Neural cell (in vitro differentiated cells): ENCODE results near the gene WNK2. TPM values are rescaled to one million over a fixed set of nuclear protein-coding genes. Genes with fewer than 3 reads are reported as not detected.

Experiments
- H2AFZ ChIP-seq: fragments of 200-600, 300-800 bp; sonication (generic), shearing (Covaris generic); 2 replicates; pipeline ENCODE4 v1.6.0; 2014; ENCODE audit warnings: low read depth, mild to moderate bottlenecking, antibody characterized with exemption, low read length, moderate library complexity
- H3F3A ChIP-seq: fragments of 200-600 bp; shearing (Covaris generic); 2 replicates; pipeline ENCODE4 v1.6.1; 2016; ENCODE audit warnings: mild to moderate bottlenecking, moderate library complexity, mixed read lengths, antibody characterized with exemption, low read length; ENCODE audit not compliant: insufficient read depth, poor library complexity, severe bottlenecking
- H3K27ac ChIP-seq: fragments of 200-600, 300-800 bp; sonication (generic), shearing (Covaris generic); 2 replicates; pipeline ENCODE4 v1.5.1; 2014; ENCODE audit warnings: mild to moderate bottlenecking, low read length, moderate library complexity
- H3K27me3 ChIP-seq: fragments of 300-800, 200-600 bp; sonication (generic), shearing (Covaris generic); 2 replicates; pipeline ENCODE4 v1.6.0; 2014; ENCODE audit warnings: mild to moderate bottlenecking, low read depth, low read length, moderate library complexity; ENCODE audit not compliant: insufficient read depth
- H3K36me3 ChIP-seq: fragments of 300-800, 200-600 bp; sonication (generic), shearing (Covaris generic); 2 replicates; pipeline ENCODE4 v1.5.1; 2014; ENCODE audit warnings: mild to moderate bottlenecking, antibody characterized with exemption, low read length, moderate library complexity; ENCODE audit not compliant: insufficient read depth
- H3K4me2 ChIP-seq: fragments of 300-800, 200-600 bp; sonication (generic), shearing (Covaris generic); 2 replicates; pipeline ENCODE4 v1.6.0; 2014; ENCODE audit warnings: mild to moderate bottlenecking, low read length
- H3K4me3 ChIP-seq: fragments of 300-800, 200-600 bp; sonication (generic), shearing (Covaris generic); 2 replicates; pipeline ENCODE4 v1.5.1; 2014; ENCODE audit warnings: mild to moderate bottlenecking, low read length, moderate library complexity
- H3K79me2 ChIP-seq: fragments of 200-600 bp; shearing (Covaris generic); replicated peaks from 2 replicates; pipeline ENCODE4 v1.6.0; 2014; ENCODE audit warnings: mild to moderate bottlenecking, low read length, moderate library complexity; ENCODE audit not compliant: insufficient read depth
- H3K9ac ChIP-seq: fragments of 300-800, 200-600 bp; sonication (generic), shearing (Covaris generic); 2 replicates; pipeline ENCODE4 v1.6.1; 2016; ENCODE audit warnings: mild to moderate bottlenecking, low read length, mixed read lengths
- H3K9me2 ChIP-seq: fragments of 200-600 bp; shearing (Covaris generic); 2 replicates; pipeline ENCODE4 v1.6.1; 2016; ENCODE audit warnings: mild to moderate bottlenecking, low read length, mixed read lengths; ENCODE audit not compliant: insufficient read depth
- H3K9me3 ChIP-seq: fragments of 200-600, 300-800 bp; sonication (generic), shearing (Covaris generic); 2 replicates; pipeline ENCODE4 v1.6.1; 2016; ENCODE audit warnings: mild to moderate bottlenecking, mixed run types, low read length, moderate library complexity, mixed read lengths
- H4K20me1 ChIP-seq: fragments of 200-600 bp; shearing (Covaris generic); 2 replicates; pipeline ENCODE4 v1.6.1; 2016; ENCODE audit warnings: mild to moderate bottlenecking, mixed run types; ENCODE audit not compliant: insufficient read depth
- CTCF ChIP-seq: fragments of 450-650 bp; IDR thresholded peaks from 2 replicates; pipeline ENCODE4 v1.5.1; 2014; ENCODE audit warnings: antibody characterized with exemption, mild to moderate bottlenecking, moderate library complexity; ENCODE audit not compliant: poor library complexity, severe bottlenecking
- EP300 ChIP-seq: fragments of 450-650 bp; conservative IDR thresholded peaks from 2 replicates; pipeline ENCODE4 v1.6.1; 2014; ENCODE audit warnings: antibody characterized with exemption, mild to moderate bottlenecking, moderate library complexity; ENCODE audit not compliant: poor library complexity, severe bottlenecking
- EZH2 ChIP-seq: fragments of 200-600, 300-800 bp; shearing (Covaris generic), sonication (generic); IDR thresholded peaks from 2 replicates; pipeline ENCODE4 v1.6.1; 2014; ENCODE audit warnings: antibody characterized with exemption, low read length, borderline replicate concordance, mild to moderate bottlenecking; ENCODE audit not compliant: insufficient read depth, poor library complexity, severe bottlenecking
- MXI1 ChIP-seq: fragments of 450-650 bp; conservative IDR thresholded peaks from 2 replicates; pipeline ENCODE4 v1.6.1; 2014; ENCODE audit warnings: antibody characterized with exemption, mild to moderate bottlenecking; ENCODE audit not compliant: poor library complexity, severe bottlenecking
- POLR2AphosphoS5 ChIP-seq: IDR thresholded peaks from 2 replicates; pipeline ENCODE4 v1.6.1; 2012
- REST ChIP-seq: IDR thresholded peaks from 2 replicates; pipeline ENCODE4 v1.6.1; 2012; ENCODE audit warnings: borderline replicate concordance
- SMC3 ChIP-seq: fragments of 450-650 bp; conservative IDR thresholded peaks from 2 replicates; pipeline ENCODE4 v1.6.1; 2014; ENCODE audit warnings: antibody characterized with exemption, mild to moderate bottlenecking, moderate library complexity; ENCODE audit not compliant: poor library complexity
- TAF1 ChIP-seq: IDR thresholded peaks from 2 replicates; pipeline ENCODE4 v1.6.1; 2012; ENCODE audit warnings: low read depth
- polyA plus RNA-seq: library from polyadenylated mRNA; depleted of rRNA; stranded (reverse); fragments of >200 nt; gene quantifications from 2 replicates; pipeline ENCODE4 v1.2.3, GENCODE V29; 2014

WNK2 gene
- polyA plus RNA-seq, 1 donor from 2014 or later, result 37.1 TPM

GRCh38 chr9:93221044-93221443 lies 37.1 kb downstream of the WNK2 start:
- H3K4me2 ChIP-seq, result no peak overlapping the region
- no peak overlapping the region for H3K4me3 ChIP-seq
- H3K9ac ChIP-seq, result no peak overlapping the region

GRCh38 chr9:93222890-93223259 lies 38.9 kb downstream of the WNK2 start:
- Histone ChIP-seq H3K27ac (no peak overlapping the region), H3K4me2 (no peak overlapping the region), H3F3A (no peaks in the 10 kb centered on the region)
- no peak for TF ChIP-seq SMC3
- TF ChIP-seq POLR2AphosphoS5, result no peak
- no peak for TF ChIP-seq TAF1
- no peak for TF ChIP-seq EP300
- no peak for TF ChIP-seq MXI1
- TF ChIP-seq EZH2, result no peak
- no peak for TF ChIP-seq REST

More at GRCh38 chr9:93221044-93221443, 37.1 kb downstream of the WNK2 start:
- no peaks in the 10 kb centered on the region for H4K20me1 ChIP-seq
- H3K79me2 ChIP-seq, result no peaks in the 10 kb centered on the region
- TF ChIP-seq EZH2 (no peak), POLR2AphosphoS5 (no peak), SMC3 (no peak), REST (no peak), MXI1 (no peak), CTCF (no peak), EP300 (no peak)
- H3K27me3 ChIP-seq, result no peaks in the 10 kb centered on the region
- H2AFZ ChIP-seq, result no peak overlapping the region
- no peaks in the 10 kb centered on the region for H3K9me2 ChIP-seq
- no peaks in the 10 kb centered on the region for H3K9me3 ChIP-seq
- H3F3A ChIP-seq, result no peaks in the 10 kb centered on the region
- no peak overlapping the region for H3K27ac ChIP-seq
- no peaks in the 10 kb centered on the region for H3K36me3 ChIP-seq

More at GRCh38 chr9:93222890-93223259, 38.9 kb downstream of the WNK2 start:
- H3K27me3 ChIP-seq, result no peaks in the 10 kb centered on the region
- H4K20me1 ChIP-seq, result no peaks in the 10 kb centered on the region
- H3K9me3 ChIP-seq, result no peaks in the 10 kb centered on the region
- no peaks in the 10 kb centered on the region for H3K9me2 ChIP-seq
- no peak overlapping the region for H3K9ac ChIP-seq
- peaks cover under 1% of the 10 kb centered on the region for H3K79me2 ChIP-seq
- H3K4me3 ChIP-seq, result no peak overlapping the region
- H2AFZ ChIP-seq, result no peak overlapping the region
- no peaks in the 10 kb centered on the region for H3K36me3 ChIP-seq
